ENCODE results near the gene UBE2M. TPM values are rescaled to one million over a fixed set of nuclear protein-coding genes. Genes with fewer than 3 reads are reported as not detected.
"Not testable (repeated sequence)": the region's sequence is repeated elsewhere in the genome, so short reads cannot be mapped to it uniquely, and the experiment has no call there.

The UBE2M gene
- total RNA-seq, 2 experiments from 2014 or later: 192 to 213 TPM

GRCh38 chr19:58511353-58512208 lies 46.8 kb downstream of the UBE2M start, which contains the start of gene SLC27A5:
TSS of gene SLC27A5 (minus strand) at chr19:58511992. CDS start at chr19:58511955, 37 bp downstream.
- ChIA-PET POLR2A (interaction anchor here (1.2 kb wide), 1 partner anchor 12 kb away, joined by 4 read pairs; no protein-coding TSS in a partner anchor), CTCF (interaction anchor here (1.9 kb wide), 1 partner anchor 70 kb away, joined by 4 read pairs; no protein-coding TSS in a partner anchor)

- POLR2A ChIA-PET: interaction anchor here (0.6 to 1.2 kb wide), 2 partner anchors 10 to 11 kb away, joined by 3 to 4 read pairs; partner anchors contain the start of gene ZBTB45
- CTCF ChIA-PET: no interaction called here
Measured at GRCh38 chr19:58510084-58510862, 48.1 kb downstream of the UBE2M start.

- CTCF ChIA-PET: no interaction called here
- POLR2A ChIA-PET: interaction anchor here (0.6 kb wide), 1 partner anchor 14 kb away, joined by 3 read pairs; no protein-coding TSS in a partner anchor
Measured at GRCh38 chr19:58509731-58510083, 48.7 kb downstream of the UBE2M start.

- POLR2A ChIA-PET: not testable (repeated sequence)
- CTCF ChIA-PET: interaction anchor here (1.3 kb wide), 1 partner anchor 11 kb away, joined by 5 read pairs; no protein-coding TSS in a partner anchor
Measured at GRCh38 chr19:58507602-58508223, 50.7 kb downstream of the UBE2M start.

Other genes starting within 250 kb of the UBE2M start
- 1 to 10 TPM; 4.4 to 5.3 TPM for gene ZSCAN22, start 231.6 kb downstream of the UBE2M start, total RNA-seq
- gene A1BG, start 205.1 kb downstream of the UBE2M start, total RNA-seq: 10 to 100 TPM; 16.7 to 18.1 TPM
- gene ZNF497, start 195.9 kb downstream of the UBE2M start, total RNA-seq: 1 to 10 TPM; 1.5 to 1.7 TPM
- gene ZNF837, start 177.6 kb downstream of the UBE2M start, total RNA-seq: 1 to 10 TPM; 1.7 to 1.9 TPM
- gene RPS5, start 171.3 kb downstream of the UBE2M start, total RNA-seq: 1,000 to 10,000 TPM; 1,581 to 1,598 TPM
- under 1 TPM; 0.80 to 0.99 TPM for gene RNF225, start 163.0 kb downstream of the UBE2M start, total RNA-seq
- 10 to 100 TPM; 20.1 to 20.7 TPM for gene ZNF584, start 150.0 kb downstream of the UBE2M start, total RNA-seq
- 1 to 10 TPM; 5.0 to 5.3 TPM for gene ZNF132, start 118.5 kb downstream of the UBE2M start, total RNA-seq
- gene ZNF324B, start 107.0 kb downstream of the UBE2M start, total RNA-seq: 10 to 100 TPM; 11.2 to 12.4 TPM
- 10 to 100 TPM; 17.6 to 19.6 TPM for gene ZNF324, start 91.5 kb downstream of the UBE2M start, total RNA-seq
- 1 to 10 TPM; 3.7 to 3.9 TPM for gene ZNF446, start 82.3 kb downstream of the UBE2M start, total RNA-seq
- gene SLC27A5, start 46.6 kb downstream of the UBE2M start, total RNA-seq: 10 to 100 TPM; 24.3 to 24.5 TPM
- 10 to 100 TPM; 13.8 to 15.2 TPM for gene ZBTB45, start 38.8 kb downstream of the UBE2M start, total RNA-seq
- 100 to 1,000 TPM; 654 to 714 TPM for gene TRIM28, start 14.5 kb downstream of the UBE2M start, total RNA-seq
- gene CHMP2A, start 3.5 kb downstream of the UBE2M start, total RNA-seq: 10 to 100 TPM; 77.7 to 81.9 TPM
- 10 to 100 TPM; 14.0 to 14.3 TPM for gene MZF1, start 14.7 kb upstream of the UBE2M start, total RNA-seq

Data from activated CD8-positive, alpha-beta memory T cell treated with anti-CD3 and anti-CD28 coated beads for 36 hours (primary cell).